WI38 (cell line): ENCODE data around the gene COL7A1.

Source experiments
- H3K4me3 ChIP-seq: 2 replicates; pipeline ENCODE4 v1.5.1; 2011; ENCODE audit warnings: low read depth, mild to moderate bottlenecking, control low read depth, low read length
- TF ChIP-seq, protein P1 (sequence below): IDR thresholded peaks from 2 replicates; pipeline ENCODE4 v1.5.1; 2012; ENCODE audit warnings: low read depth, mild to moderate bottlenecking, control low read depth, low read length

COL7A1 gene

DNA sequence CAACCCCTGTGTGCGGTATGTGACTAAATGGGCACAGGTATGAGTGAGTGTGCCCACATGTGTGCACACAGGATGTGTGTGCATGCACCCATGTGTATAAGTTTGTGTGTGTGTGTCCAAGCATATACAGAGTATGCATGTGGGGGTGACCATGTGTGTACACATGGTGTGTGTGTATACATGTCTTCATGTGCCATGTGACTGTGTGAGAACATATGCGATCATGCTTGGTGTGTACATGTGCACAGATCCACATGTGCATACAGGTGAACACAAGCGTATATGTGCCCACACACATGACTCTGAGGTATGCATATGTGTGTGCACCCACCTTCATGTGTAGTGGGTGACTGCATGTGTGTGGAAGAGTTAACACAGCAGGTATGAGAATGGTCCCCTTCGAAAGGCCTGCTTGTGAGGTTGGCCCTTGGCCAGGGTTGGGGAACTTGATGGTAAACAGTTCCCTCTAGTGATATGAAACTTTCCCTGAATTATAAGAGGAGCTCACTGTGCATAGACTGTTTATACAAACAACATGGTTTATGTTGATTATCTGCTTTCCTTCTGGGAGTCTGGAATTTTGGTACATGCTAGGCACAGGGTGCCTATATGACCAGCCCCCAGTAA, 48.8 kb downstream of the COL7A1 start:
- TF ChIP-seq, protein P1, sequence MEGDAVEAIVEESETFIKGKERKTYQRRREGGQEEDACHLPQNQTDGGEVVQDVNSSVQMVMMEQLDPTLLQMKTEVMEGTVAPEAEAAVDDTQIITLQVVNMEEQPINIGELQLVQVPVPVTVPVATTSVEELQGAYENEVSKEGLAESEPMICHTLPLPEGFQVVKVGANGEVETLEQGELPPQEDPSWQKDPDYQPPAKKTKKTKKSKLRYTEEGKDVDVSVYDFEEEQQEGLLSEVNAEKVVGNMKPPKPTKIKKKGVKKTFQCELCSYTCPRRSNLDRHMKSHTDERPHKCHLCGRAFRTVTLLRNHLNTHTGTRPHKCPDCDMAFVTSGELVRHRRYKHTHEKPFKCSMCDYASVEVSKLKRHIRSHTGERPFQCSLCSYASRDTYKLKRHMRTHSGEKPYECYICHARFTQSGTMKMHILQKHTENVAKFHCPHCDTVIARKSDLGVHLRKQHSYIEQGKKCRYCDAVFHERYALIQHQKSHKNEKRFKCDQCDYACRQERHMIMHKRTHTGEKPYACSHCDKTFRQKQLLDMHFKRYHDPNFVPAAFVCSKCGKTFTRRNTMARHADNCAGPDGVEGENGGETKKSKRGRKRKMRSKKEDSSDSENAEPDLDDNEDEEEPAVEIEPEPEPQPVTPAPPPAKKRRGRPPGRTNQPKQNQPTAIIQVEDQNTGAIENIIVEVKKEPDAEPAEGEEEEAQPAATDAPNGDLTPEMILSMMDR = no peak
- no peak overlapping the region for H3K4me3 ChIP-seq

DNA sequence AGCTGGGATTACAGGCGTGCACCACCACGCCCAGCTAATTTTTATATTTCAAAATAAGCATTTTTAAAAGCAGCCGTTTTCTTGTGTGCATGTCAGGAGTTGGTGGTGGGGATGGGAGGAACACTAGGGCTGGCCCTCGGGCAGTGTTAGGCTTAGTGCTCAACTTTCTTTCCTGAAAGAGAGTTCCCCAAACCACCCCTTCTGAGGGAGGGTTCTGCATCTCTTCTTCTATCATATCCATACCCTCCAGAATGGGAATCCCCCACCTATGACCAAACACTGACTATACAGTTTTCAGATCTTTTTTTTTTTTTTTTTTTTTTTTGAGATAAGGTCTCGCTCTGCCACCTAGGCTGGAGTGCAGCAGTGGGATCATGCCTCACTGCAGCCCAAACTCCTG, 51.0 kb downstream of the COL7A1 start:
- H3K4me3 ChIP-seq = no peak overlapping the region
- TF ChIP-seq, protein P1 = no peak

DNA sequence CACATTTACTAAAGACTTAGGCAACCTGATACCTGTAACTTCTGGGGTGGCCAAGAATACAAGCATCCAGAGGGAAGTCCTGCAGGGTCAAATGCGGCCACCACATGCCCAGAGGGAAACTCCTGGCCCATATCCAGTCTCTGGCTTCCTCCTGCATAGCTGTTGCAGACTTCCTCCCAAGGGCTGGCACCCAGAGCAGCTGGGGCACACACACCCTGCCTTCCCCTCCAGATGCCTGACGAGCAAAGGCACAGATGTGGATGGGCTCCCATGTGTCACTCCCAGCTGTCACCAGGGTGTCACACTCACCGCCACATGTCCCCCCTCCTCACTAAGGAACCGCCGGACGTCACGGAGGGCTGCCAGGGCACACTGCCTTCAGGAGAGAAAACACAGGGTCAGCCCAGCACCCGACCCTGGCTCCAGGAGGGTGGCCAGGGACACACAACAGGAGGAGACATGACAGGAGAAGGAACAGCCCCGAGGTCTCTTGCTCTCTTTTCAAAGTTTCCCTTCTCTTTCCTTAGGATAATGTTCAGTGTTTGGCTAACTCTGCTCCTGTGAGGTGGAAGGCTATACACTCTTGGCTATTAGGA, 51.8 kb downstream of the COL7A1 start:
- H3K4me3 ChIP-seq = no peak overlapping the region
- TF ChIP-seq, protein P1 = no peak

DNA sequence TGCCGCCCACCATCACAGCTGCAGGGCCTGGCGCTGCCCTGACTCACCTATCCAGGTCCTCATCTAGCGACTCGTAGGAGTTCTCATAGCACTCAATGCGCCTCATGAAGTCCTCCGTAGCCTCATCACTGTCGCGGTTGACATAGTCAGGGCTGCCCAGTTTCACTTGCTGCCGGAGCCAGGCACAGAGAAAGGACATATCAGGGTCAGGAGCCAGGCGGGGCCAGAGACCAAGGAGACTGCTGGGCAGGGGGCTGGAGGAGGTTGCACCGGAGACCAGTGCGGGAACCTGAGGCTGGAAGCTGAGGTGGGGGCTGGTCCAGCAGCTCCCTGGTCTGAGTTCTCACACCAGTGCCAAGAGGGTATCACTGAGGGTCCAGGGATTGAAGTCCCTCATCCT, 56.7 kb downstream of the COL7A1 start:
- TF ChIP-seq, protein P1 = no peak
- no peak overlapping the region for H3K4me3 ChIP-seq

DNA sequence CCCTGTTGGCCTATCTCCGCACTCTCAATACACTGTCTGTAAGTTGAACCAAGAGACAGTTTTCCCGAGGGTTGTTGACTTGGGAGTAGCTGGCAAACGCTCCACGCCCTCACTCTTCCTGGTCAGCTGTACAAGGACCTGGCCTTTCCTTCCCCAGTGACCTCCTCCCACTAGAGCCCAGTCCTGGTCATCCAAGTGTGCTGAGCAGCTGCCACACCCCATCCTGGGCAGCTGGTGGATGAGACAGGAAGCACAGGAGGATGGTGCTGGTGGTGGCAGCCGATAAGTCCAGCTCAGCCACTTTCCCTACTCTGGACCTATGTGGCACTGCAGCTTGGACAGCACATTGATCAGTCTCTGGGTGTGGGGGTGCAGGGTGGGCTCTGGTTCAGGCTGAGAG, 58.3 kb downstream of the COL7A1 start:
- H3K4me3 ChIP-seq = no peak overlapping the region
- TF ChIP-seq, protein P1 = no peak

DNA sequence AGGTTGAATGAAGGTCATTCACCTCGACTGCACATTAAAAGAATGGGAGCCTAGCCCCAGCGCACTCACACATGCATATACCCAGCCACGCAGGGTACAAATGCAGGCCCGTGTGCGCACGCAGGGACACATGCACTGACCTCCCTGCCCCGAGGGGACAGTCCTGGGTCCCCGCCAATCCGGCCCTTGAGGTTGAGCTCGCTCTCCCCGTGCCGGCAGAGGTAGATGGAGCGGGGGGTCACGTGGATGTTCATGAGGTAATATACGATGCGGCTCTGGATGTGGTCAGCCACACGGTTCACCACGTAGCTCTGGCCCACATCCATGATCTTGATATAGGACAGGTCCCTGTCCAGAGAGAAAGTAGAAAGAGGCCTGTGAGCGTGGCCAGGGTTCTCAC, 59.0 kb downstream of the COL7A1 start:
- TF ChIP-seq, protein P1 = no peak
- no peak overlapping the region for H3K4me3 ChIP-seq

DNA sequence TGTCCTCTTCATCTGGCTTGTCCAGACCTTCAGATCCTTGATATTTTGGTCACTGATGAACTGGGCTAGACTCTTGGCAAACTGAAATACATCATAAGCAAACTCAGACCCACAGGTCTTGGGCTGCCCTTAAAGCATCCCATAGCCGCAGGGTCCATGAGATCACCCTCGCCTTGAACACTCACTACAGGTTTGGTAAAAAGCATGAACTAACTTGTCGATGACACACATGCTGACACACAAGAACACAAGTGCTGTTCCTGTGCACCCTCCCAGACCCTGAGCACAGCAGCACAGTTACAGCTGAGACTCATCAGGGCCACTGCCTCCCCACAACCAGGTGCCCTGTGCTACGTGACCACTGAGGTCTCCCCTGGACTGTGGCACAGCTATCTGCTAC, 59.6 kb downstream of the COL7A1 start:
- H3K4me3 ChIP-seq = no peak overlapping the region
- TF ChIP-seq, protein P1 = no peak
